ENCODE measurements around the gene QPRT.

- TF ChIP-seq CTCF (IDR thresholded peaks at IDR 0.05) (no peak), EZH2 (IDR thresholded peaks at IDR 0.05) (no peak)
These were observed 5.7 kb downstream of the QPRT start for GRCh38 chr16:29684679-29685078.
